ENCODE results near the gene SMAD7. TPM values are rescaled to one million over a fixed set of nuclear protein-coding genes. Genes with fewer than 3 reads are reported as not detected.

The SMAD7 gene
- total RNA-seq, 4 donors from 2014 or later, result 41.2 to 76.0 (median 55.2) TPM

GRCh38 chr18:48979944-48980890, 29.5 kb upstream of the SMAD7 start:
- no peak overlapping the region for H3K4me3 ChIP-seq
- peaks cover 0 to 12% (median 6%) of the 10 kb centered on the region in 3 donors for H3K4me1 ChIP-seq
- ATAC-seq, result no peak
- no peak overlapping the region for H3K27ac ChIP-seq
- TF ChIP-seq EP300 (IDR thresholded peaks at IDR 0.05) (no peak), POLR2A (IDR thresholded peaks at IDR 0.05) (no peak)
- H3K36me3 ChIP-seq, result no peaks in the 10 kb centered on the region
- no peaks in the 10 kb centered on the region for H3K9me3 ChIP-seq
- 83 to 86% methylated on average over 4 to 7 of the region's 11 CpGs for WGBS, 2 donors (ENCODE audit: low coverage in 1 of 2)
- no peaks in the 10 kb centered on the region for H3K27me3 ChIP-seq

- Histone ChIP-seq H3K36me3 (no peaks in the 10 kb centered on the region), H3K4me3 (no peak overlapping the region), H3K27ac (no peak overlapping the region), H3K4me1 (peaks cover 0 to 17% (median 7%) of the 10 kb centered on the region in 3 donors), H3K9me3 (no peaks in the 10 kb centered on the region), H3K27me3 (no peaks in the 10 kb centered on the region)
- WGBS, 2 donors (ENCODE audit: low coverage in 1 of 2), result 80% methylated on average over 3 of the region's 9 CpGs; no CpG with 5 or more reads in 1 of the 2 donors
- TF ChIP-seq EP300 (IDR thresholded peaks at IDR 0.05) (no peak), POLR2A (IDR thresholded peaks at IDR 0.05) (no peak), CTCF (IDR thresholded peaks at IDR 0.05) (no peak), POLR2AphosphoS5 (IDR thresholded peaks at IDR 0.05) (no peak)
- no peak for ATAC-seq
Observed at GRCh38 chr18:48977914-48978313, 27.1 kb upstream of the SMAD7 start.

- Histone ChIP-seq H3K27ac (peak overlapping the region in 3 of 4 donors; percentile 78 to 87 (median 80)), H3K36me3 (no peaks in the 10 kb centered on the region), H3K27me3 (no peaks in the 10 kb centered on the region), H3K4me1 (peaks cover 0 to 17% (median 7%) of the 10 kb centered on the region in 3 donors), H3K4me3 (peak overlapping the region; percentile 57 to 78), H3K9me3 (no peaks in the 10 kb centered on the region)
- TF ChIP-seq CTCF (IDR thresholded peaks at IDR 0.05), result peak in 1 of 4 experiments; percentile 14
- peak; percentile 11 to 42 for TF ChIP-seq POLR2A (IDR thresholded peaks at IDR 0.05)
- TF ChIP-seq POLR2AphosphoS5 (IDR thresholded peaks at IDR 0.05), result no peak
- peak; percentile 76 for ATAC-seq
- WGBS, 2 donors (ENCODE audit: low coverage in 1 of 2), result 5% methylated on average over 8 of the region's 119 CpGs; no CpG with 5 or more reads in 1 of the 2 donors
Observed at GRCh38 chr18:48975817-48976649, 25.3 kb upstream of the SMAD7 start.

- Histone ChIP-seq H3K4me3 (peak overlapping the region; percentile 57 to 78), H3K9me3 (no peaks in the 10 kb centered on the region), H3K27me3 (no peaks in the 10 kb centered on the region), H3K4me1 (peaks cover 0 to 17% (median 7%) of the 10 kb centered on the region in 3 donors), H3K36me3 (no peaks in the 10 kb centered on the region), H3K27ac (peak overlapping the region; percentile 8 to 87 (median 79))
- ATAC-seq, result peak; percentile 21
- peak; percentile 9 for TF ChIP-seq POLR2AphosphoS5 (IDR thresholded peaks at IDR 0.05)
- TF ChIP-seq CTCF (IDR thresholded peaks at IDR 0.05), result no peak
- WGBS, 2 donors (ENCODE audit: low coverage in 1 of 2), result 9 to 23% methylated on average over 4 to 6 of the region's 58 CpGs
Observed at GRCh38 chr18:48975120-48975816, 24.5 kb upstream of the SMAD7 start.
